Naive B cell (primary cell): Measurements from ENCODE around the gene DBX2. TPM values are rescaled to one million over a fixed set of nuclear protein-coding genes. Genes with fewer than 3 reads are reported as not detected.
"Not testable (repeated sequence)": the region's sequence is repeated elsewhere in the genome, so short reads cannot be mapped to it uniquely, and the experiment has no call there.

ENCODE experiments used
- ATAC-seq, 2 donors: fragments of 150-1000 bp; cut with Tn5 transposase; 2 replicates each; pipeline ENCODE4 v1.10.0; 2021; ENCODE audit warnings: low read depth in 2 of 2, mild to moderate bottlenecking in 2 of 2, moderate library complexity in 2 of 2
- DNase-seq: peaks from one replicate; pipeline ENCODE4 v3.0.0; 2022
- H3K27ac Mint-ChIP-seq, 6 donors: one replicate each; pipeline ENCODE4 v1.8.0; 2020 to 2022; ENCODE audit warnings: mild to moderate bottlenecking in 6 of 6, mixed read lengths in 6 of 6, moderate library complexity in 5 of 6, inconsistent platforms in 2 of 6
- H3K27me3 Mint-ChIP-seq, 3 donors: one replicate each; pipeline ENCODE4 v1.8.0; 2021 to 2022; ENCODE audit warnings: mixed read lengths in 3 of 3, mild to moderate bottlenecking in 1 of 3
- H3K36me3 Mint-ChIP-seq, 2 donors: one replicate each; pipeline ENCODE4 v1.8.0; 2020 to 2022; ENCODE audit warnings: mixed read lengths in 2 of 2, inconsistent platforms in 1 of 2, mild to moderate bottlenecking in 1 of 2
- H3K4me1 Mint-ChIP-seq, 3 donors: one replicate each; pipeline ENCODE4 v1.8.0; 2020 to 2022; ENCODE audit warnings: mixed read lengths in 3 of 3, inconsistent platforms in 1 of 3, mild to moderate bottlenecking in 1 of 3, moderate library complexity in 1 of 3
- H3K4me3 Mint-ChIP-seq, 8 donors: one replicate each; pipeline ENCODE4 v1.8.0; 2020 to 2022; ENCODE audit warnings: mild to moderate bottlenecking in 8 of 8, mixed read lengths in 8 of 8, moderate library complexity in 8 of 8, inconsistent platforms in 2 of 8
- H3K9me3 Mint-ChIP-seq, 7 donors: one replicate each; pipeline ENCODE4 v1.8.0; 2020 to 2022; ENCODE audit warnings: mixed read lengths in 7 of 7, mild to moderate bottlenecking in 5 of 7, inconsistent platforms in 2 of 7, moderate library complexity in 1 of 7
- polyA plus RNA-seq, 6 donors: library from polyadenylated mRNA; unstranded; fragments of 300-500 nt; fragmentation: Illumina TruSeq; gene quantifications; one replicate each; pipeline ENCODE4 v1.2.3, GENCODE V29; 2021; ENCODE audit warnings: low read depth in 6 of 6

Gene DBX2
- not detected for polyA plus RNA-seq

DNA sequence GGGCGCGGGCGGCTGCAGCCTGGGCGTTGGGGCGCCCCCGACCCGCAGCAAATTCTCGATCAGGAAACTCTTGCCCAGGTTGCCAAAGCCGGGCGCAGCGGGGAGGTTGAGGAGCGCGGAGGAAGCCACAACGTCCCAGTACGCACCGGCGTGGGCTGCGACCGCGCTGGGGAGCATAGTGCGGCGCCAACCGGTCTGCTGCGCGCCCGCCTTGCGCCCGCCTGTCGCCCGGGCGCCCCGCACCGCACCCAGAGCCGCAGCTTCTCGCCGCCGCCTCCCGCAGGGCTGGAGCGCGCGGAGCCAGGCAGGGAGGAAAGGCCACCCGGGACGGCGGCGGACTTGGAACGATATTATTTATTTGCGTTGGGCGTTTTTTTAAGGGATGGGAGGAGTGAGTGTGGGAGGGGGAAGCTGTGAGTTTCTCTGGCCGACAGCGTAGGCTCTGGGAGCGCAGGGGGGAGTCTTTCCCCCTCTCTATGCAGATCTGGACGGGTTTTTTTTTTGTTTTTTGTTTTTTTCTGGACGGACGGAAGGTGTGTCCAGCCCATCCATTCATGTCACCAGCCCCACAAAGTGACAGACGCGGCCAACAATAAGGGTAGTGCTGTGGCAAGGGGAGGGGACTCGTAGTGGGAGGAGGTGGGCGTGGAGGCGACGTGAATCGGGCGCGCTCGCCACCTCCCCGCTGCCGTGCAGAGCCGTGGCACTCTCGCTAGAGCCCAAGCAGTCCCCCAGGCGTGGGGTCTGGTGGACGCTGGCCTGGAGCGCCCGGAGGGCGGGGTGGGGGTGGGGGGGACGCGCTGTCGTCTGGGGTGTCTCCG lies at the start of gene DBX2:
DBX2 (minus strand) TSS at position 349 of the 821 bp plus-strand sequence; CDS start at position 177, 172 bp downstream.
- no peak within 1 kb of the TSS for H3K27ac Mint-ChIP-seq
- ATAC-seq (no peak), DNase-seq (no peak)
- no peaks in the 10 kb centered on the region for H3K4me1 Mint-ChIP-seq
- no peaks in the 10 kb centered on the region for H3K36me3 Mint-ChIP-seq
- H3K27me3 Mint-ChIP-seq: peaks cover 31 to 50% (median 42%) of the 10 kb centered on the region in 3 donors
- peak within 1 kb of the TSS in 2 of 8 donors; percentile 5 to 47 for H3K4me3 Mint-ChIP-seq
- peaks cover 0 to 3% (median 0%) of the 10 kb centered on the region in 7 donors for H3K9me3 Mint-ChIP-seq

- ATAC-seq (no peak), DNase-seq (no peak)
- H3K27me3 Mint-ChIP-seq: peaks cover 0 to 13% (median 12%) of the 10 kb centered on the region in 3 donors
- H3K4me3 Mint-ChIP-seq: no peak overlapping the region
- no peak overlapping the region for H3K27ac Mint-ChIP-seq
- H3K4me1 Mint-ChIP-seq: no peaks in the 10 kb centered on the region
- H3K9me3 Mint-ChIP-seq: no peaks in the 10 kb centered on the region
- no peaks in the 10 kb centered on the region for H3K36me3 Mint-ChIP-seq
These were observed 47.9 kb upstream of the DBX2 start for GRCh38 chr12:45098766-45099165.

- H3K4me3 Mint-ChIP-seq, H3K27ac Mint-ChIP-seq, H3K4me1 Mint-ChIP-seq, H3K36me3 Mint-ChIP-seq, H3K9me3 Mint-ChIP-seq, DNase-seq, ATAC-seq: not testable (repeated sequence)
- H3K27me3 Mint-ChIP-seq: peaks cover 5 to 18% (median 7%) of the 10 kb centered on the region in 3 donors
These were observed 44.5 kb upstream of the DBX2 start for GRCh38 chr12:45095417-45095816.

GRCh38 chr12:45093051-45093450 lies 42.2 kb upstream of the DBX2 start:
- H3K27me3 Mint-ChIP-seq: peaks cover 0 to 18% (median 7%) of the 10 kb centered on the region in 3 donors
- ATAC-seq: no peak

GRCh38 chr12:45089411-45090075 lies 38.6 kb upstream of the DBX2 start:
- Mint-ChIP-seq H3K27me3 (peaks cover 0 to 16% (median 7%) of the 10 kb centered on the region in 3 donors), H3K9me3 (peaks cover 4 to 22% (median 6%) of the 10 kb centered on the region in 7 donors), H3K4me1 (no peaks in the 10 kb centered on the region), H3K27ac (no peak overlapping the region), H3K4me3 (no peak overlapping the region), H3K36me3 (peaks cover 5 to 8% of the 10 kb centered on the region in 2 donors)
- DNase-seq: no peak
- ATAC-seq: no peak

More at GRCh38 chr12:45093051-45093450, 42.2 kb upstream of the DBX2 start:
- peaks cover 0 to 2% (median 0%) of the 10 kb centered on the region in 7 donors for H3K9me3 Mint-ChIP-seq
- H3K27ac Mint-ChIP-seq: no peak overlapping the region
- no peaks in the 10 kb centered on the region for H3K36me3 Mint-ChIP-seq
- no peaks in the 10 kb centered on the region for H3K4me1 Mint-ChIP-seq
- H3K4me3 Mint-ChIP-seq: no peak overlapping the region
- no peak for DNase-seq

- DNase-seq: no peak
- peaks cover 0 to 14% (median 7%) of the 10 kb centered on the region in 3 donors for H3K27me3 Mint-ChIP-seq
- no peak overlapping the region for H3K4me3 Mint-ChIP-seq
- ATAC-seq: no peak
- no peaks in the 10 kb centered on the region for H3K4me1 Mint-ChIP-seq
- peaks cover 4 to 22% (median 9%) of the 10 kb centered on the region in 7 donors for H3K9me3 Mint-ChIP-seq
- peaks cover 5 to 8% of the 10 kb centered on the region in 2 donors for H3K36me3 Mint-ChIP-seq
- no peak overlapping the region for H3K27ac Mint-ChIP-seq
These were observed 37.7 kb upstream of the DBX2 start for GRCh38 chr12:45088608-45089007.

GRCh38 chr12:45084248-45084647 lies 33.3 kb upstream of the DBX2 start:
- not testable (repeated sequence) for H3K4me1 Mint-ChIP-seq, ATAC-seq, H3K36me3 Mint-ChIP-seq, H3K4me3 Mint-ChIP-seq, H3K27ac Mint-ChIP-seq, H3K27me3 Mint-ChIP-seq, DNase-seq
- peaks cover 5 to 27% (median 11%) of the 10 kb centered on the region in 7 donors for H3K9me3 Mint-ChIP-seq

- ATAC-seq (no peak), DNase-seq (no peak)
- H3K36me3 Mint-ChIP-seq: no peaks in the 10 kb centered on the region
- H3K9me3 Mint-ChIP-seq: peaks cover 0 to 3% (median 0%) of the 10 kb centered on the region in 7 donors
- no peak overlapping the region for H3K27ac Mint-ChIP-seq
- no peaks in the 10 kb centered on the region for H3K4me1 Mint-ChIP-seq
- no peak overlapping the region for H3K4me3 Mint-ChIP-seq
- H3K27me3 Mint-ChIP-seq: peaks cover 0 to 7% (median 6%) of the 10 kb centered on the region in 3 donors
These were observed 26.4 kb upstream of the DBX2 start for GRCh38 chr12:45077251-45077650.

DNA sequence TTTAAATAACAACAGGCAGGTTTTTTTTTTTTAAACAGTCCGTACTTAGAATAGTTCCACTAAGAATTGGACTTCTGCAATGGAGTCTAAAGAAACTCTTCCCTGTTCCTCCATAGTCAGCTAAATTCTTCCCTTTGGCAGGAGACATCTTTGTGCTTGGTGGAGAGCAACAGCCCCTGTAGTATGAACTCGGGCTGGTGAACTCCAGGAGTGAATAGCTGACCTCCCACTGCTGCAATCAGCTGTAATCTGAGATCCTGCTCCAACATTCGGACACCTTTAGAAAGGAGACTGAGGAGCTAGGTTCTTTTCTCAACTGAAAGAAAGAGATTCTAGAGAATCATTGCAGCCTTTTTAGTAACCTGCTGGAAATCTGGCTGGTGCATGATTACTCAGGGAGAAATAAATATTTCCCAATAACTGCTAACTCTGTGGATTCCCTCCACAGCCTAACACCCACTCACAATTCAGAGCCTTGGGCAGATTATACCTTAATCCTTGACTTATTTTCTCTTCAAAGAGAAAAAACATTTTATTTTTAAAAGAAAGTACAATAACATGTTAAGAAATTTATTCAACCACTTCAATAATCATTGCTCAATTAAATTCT lies 25.6 kb upstream of the DBX2 start:
- DNase-seq (no peak), ATAC-seq (no peak)
- H3K4me3 Mint-ChIP-seq: no peak overlapping the region
- H3K27me3 Mint-ChIP-seq: peaks cover 0 to 7% (median 6%) of the 10 kb centered on the region in 3 donors
- H3K27ac Mint-ChIP-seq: no peak overlapping the region
- no peaks in the 10 kb centered on the region for H3K36me3 Mint-ChIP-seq
- H3K4me1 Mint-ChIP-seq: no peaks in the 10 kb centered on the region
- H3K9me3 Mint-ChIP-seq: peaks cover 0 to 3% (median 0%) of the 10 kb centered on the region in 7 donors

GRCh38 chr12:45075587-45076282 lies 24.8 kb upstream of the DBX2 start:
- Mint-ChIP-seq H3K36me3 (no peaks in the 10 kb centered on the region), H3K27ac (no peak overlapping the region), H3K27me3 (peaks cover 0 to 7% (median 6%) of the 10 kb centered on the region in 3 donors), H3K4me1 (no peaks in the 10 kb centered on the region), H3K9me3 (peaks cover 0 to 3% (median 0%) of the 10 kb centered on the region in 7 donors), H3K4me3 (no peak overlapping the region)
- ATAC-seq (no peak), DNase-seq (no peak)

- DNase-seq: no peak
- Mint-ChIP-seq H3K36me3 (peaks cover 0 to 7% of the 10 kb centered on the region in 2 donors), H3K4me1 (no peaks in the 10 kb centered on the region), H3K9me3 (peaks cover 9 to 37% (median 16%) of the 10 kb centered on the region in 7 donors), H3K27ac (peak overlapping the region in 1 of 6 donors; percentile 49), H3K27me3 (peaks cover 5 to 8% (median 6%) of the 10 kb centered on the region in 3 donors), H3K4me3 (no peak overlapping the region)
- ATAC-seq: no peak
These were observed 14.3 kb upstream of the DBX2 start for GRCh38 chr12:45065125-45065626.

GRCh38 chr12:45060976-45061375 lies 10.1 kb upstream of the DBX2 start:
- Mint-ChIP-seq H3K27me3 (peaks cover 0 to 12% (median 8%) of the 10 kb centered on the region in 3 donors), H3K27ac (peak overlapping the region in 1 of 6 donors; percentile 33)

More at GRCh38 chr12:45060976-45061375, 10.1 kb upstream of the DBX2 start:
- Mint-ChIP-seq H3K4me1 (no peaks in the 10 kb centered on the region), H3K9me3 (peaks cover 0 to 15% (median 7%) of the 10 kb centered on the region in 7 donors), H3K36me3 (no peaks in the 10 kb centered on the region), H3K4me3 (no peak overlapping the region)
- DNase-seq: no peak
- no peak for ATAC-seq
